HEK293 (cell line): ENCODE measurements around the gene PTPRK.

Source experiments
- SALL2 ChIP-seq: fragments of 450-650 bp; formaldehyde crosslinking; IDR thresholded peaks from 2 replicates; pipeline ENCODE4 v1.5.0; 2017; ENCODE audit warnings: missing biosample characterization, mild to moderate bottlenecking, missing genetic modification characterization, borderline replicate concordance
- TRIM28 ChIP-seq: IDR thresholded peaks from 2 replicates; pipeline ENCODE4 v1.6.1; 2011; ENCODE audit warnings: low read length, control low read depth, borderline replicate concordance
- ZBTB21 ChIP-seq: fragments of 450-650 bp; formaldehyde crosslinking; IDR thresholded peaks from 2 replicates; pipeline ENCODE4 v1.5.1; 2017; ENCODE audit warnings: missing biosample characterization, missing genetic modification characterization
- ZBTB7A ChIP-seq: fragments of 450-650 bp; formaldehyde crosslinking; IDR thresholded peaks from 2 replicates; pipeline ENCODE4 v1.5.1; 2016; ENCODE audit warnings: low read depth, missing biosample characterization, missing genetic modification characterization
- ZNF132 ChIP-seq: fragments of 450-650 bp; formaldehyde crosslinking; IDR thresholded peaks from 2 replicates; pipeline ENCODE4 v1.5.1; 2017; ENCODE audit warnings: missing biosample characterization, missing genetic modification characterization, borderline replicate concordance
- ZNF138 ChIP-seq: fragments of 450-650 bp; formaldehyde crosslinking; IDR thresholded peaks from 2 replicates; pipeline ENCODE4 v1.5.1; 2016; ENCODE audit warnings: missing biosample characterization, missing genetic modification characterization, borderline replicate concordance
- ZSCAN30 ChIP-seq: fragments of 450-650 bp; IDR thresholded peaks from 2 replicates; pipeline ENCODE4 v1.5.1; 2018; ENCODE audit warnings: missing biosample characterization, mild to moderate bottlenecking, missing genetic modification characterization, moderate library complexity
- TF ChIP-seq, protein P1 (sequence below): fragments of 450-650 bp; formaldehyde crosslinking; IDR thresholded peaks from 2 replicates; pipeline ENCODE4 v1.5.1; 2016; ENCODE audit warnings: missing biosample characterization, missing genetic modification characterization

DNA sequence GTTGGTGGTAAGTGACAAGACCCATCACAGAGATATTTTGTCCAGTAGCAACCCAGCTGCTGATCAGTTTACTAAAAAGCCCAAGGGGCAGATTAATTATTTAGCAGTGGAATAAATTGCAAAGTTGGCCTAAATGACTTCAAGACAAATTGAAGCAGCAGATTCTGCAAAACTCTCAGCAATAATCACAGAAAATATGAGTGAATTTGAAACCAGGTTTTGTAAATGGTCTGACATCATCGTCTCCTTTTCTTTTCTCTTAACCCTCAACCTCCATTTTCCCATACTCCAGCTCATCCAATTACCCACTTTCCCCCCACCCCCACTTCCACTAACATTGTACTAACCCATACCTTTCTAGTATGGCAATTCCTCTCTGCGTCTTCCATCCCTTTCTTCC, 11.3 kb upstream of the PTPRK start:
- no peak for TF ChIP-seq SALL2 (tag by site-specific recombination)
- no peak for TF ChIP-seq TRIM28
- TF ChIP-seq ZNF132 (tag by site-specific recombination): no peak
- TF ChIP-seq, protein P1, sequence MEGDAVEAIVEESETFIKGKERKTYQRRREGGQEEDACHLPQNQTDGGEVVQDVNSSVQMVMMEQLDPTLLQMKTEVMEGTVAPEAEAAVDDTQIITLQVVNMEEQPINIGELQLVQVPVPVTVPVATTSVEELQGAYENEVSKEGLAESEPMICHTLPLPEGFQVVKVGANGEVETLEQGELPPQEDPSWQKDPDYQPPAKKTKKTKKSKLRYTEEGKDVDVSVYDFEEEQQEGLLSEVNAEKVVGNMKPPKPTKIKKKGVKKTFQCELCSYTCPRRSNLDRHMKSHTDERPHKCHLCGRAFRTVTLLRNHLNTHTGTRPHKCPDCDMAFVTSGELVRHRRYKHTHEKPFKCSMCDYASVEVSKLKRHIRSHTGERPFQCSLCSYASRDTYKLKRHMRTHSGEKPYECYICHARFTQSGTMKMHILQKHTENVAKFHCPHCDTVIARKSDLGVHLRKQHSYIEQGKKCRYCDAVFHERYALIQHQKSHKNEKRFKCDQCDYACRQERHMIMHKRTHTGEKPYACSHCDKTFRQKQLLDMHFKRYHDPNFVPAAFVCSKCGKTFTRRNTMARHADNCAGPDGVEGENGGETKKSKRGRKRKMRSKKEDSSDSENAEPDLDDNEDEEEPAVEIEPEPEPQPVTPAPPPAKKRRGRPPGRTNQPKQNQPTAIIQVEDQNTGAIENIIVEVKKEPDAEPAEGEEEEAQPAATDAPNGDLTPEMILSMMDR (tag by site-specific recombination): no peak
- no peak for TF ChIP-seq ZBTB21 (tag by site-specific recombination)
- no peak for TF ChIP-seq ZSCAN30 (tag by site-specific recombination)
- no peak for TF ChIP-seq ZBTB7A (tag by site-specific recombination)
- TF ChIP-seq ZNF138 (tag by site-specific recombination): no peak
